ENCODE data around the gene CCDC9. TPM values are rescaled to one million over a fixed set of nuclear protein-coding genes. Genes with fewer than 3 reads are reported as not detected.

CCDC9 gene
- total and polyA plus RNA-seq, 2 of the 13 experiments (the other 11 are each of a cell fraction or from before 2014, with no cell fraction given) = 2.9 to 6.3 TPM

DNA sequence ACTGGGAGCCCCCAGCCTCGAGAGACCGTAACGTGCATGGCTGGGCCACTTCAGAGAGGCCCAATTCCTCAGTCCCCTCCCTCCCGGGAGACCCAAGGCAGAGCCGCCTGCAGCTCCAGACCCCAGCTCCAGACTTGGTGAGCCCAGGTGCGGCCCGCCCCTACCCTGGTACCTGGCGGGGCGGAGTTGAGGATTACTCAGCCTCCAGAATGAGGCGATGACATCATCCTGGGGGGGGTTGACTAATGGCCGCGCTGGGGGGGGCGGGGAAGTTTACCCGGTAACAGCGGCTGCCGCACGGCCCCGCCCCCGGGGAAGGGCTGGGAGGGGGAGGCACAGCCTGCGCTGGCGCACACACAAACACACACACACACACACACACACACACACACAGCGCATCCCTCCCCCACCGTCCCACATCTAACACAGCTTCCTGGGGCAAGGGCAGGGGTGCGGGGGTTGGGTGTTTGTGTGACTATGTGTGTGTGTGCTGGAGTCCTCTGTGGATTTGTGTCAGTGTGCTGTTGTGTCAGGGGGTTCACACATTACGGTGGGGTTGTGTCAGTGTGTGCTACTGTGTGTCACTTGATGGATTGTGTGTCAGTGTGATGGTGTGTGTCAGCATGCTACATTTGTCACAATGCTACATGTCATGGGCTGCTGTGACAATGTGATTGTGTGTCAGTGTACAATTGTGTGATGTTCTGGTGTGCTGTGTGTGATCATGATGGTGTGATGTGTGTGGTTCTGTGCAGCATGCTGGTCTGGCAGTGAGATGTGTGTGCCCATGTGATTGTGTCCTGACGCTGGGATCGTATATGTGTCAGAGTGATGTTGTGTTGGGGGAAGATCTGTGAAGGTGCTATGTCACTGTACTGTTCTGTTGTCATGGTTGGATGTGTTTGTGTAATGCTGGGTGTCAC lies 15.1 kb upstream of the CCDC9 start (continued):
- TF ChIP-seq KLF12 (CRISPR knock-in tag; IDR thresholded peaks at IDR 0.05; ENCODE audit: borderline replicate concordance) (no peak), CHD4 (IDR thresholded peaks at IDR 0.05; ENCODE audit: borderline replicate concordance, low read length) (peak; percentile 78), FOXM1 (CRISPR knock-in tag; IDR thresholded peaks at IDR 0.05) (no peak), MTA3 (CRISPR knock-in tag; IDR thresholded peaks at IDR 0.05) (no peak), STAT5B (CRISPR knock-in tag; IDR thresholded peaks at IDR 0.05) (no peak), ZNF136 (CRISPR knock-in tag; IDR thresholded peaks at IDR 0.05; ENCODE audit: low read depth) (no peak), NKX3-1 (CRISPR knock-in tag; IDR thresholded peaks at IDR 0.05) (no peak), MEF2D (CRISPR knock-in tag; IDR thresholded peaks at IDR 0.05) (peak; percentile 27; the same call in 1 of the 2 replicates), ARHGAP35 (CRISPR knock-in tag; IDR thresholded peaks at IDR 0.05; ENCODE audit: borderline replicate concordance) (no peak), SIN3A (IDR thresholded peaks at IDR 0.05; ENCODE audit: borderline replicate concordance, low read depth, low read length) (no peak), ZNF773 (CRISPR knock-in tag; IDR thresholded peaks at IDR 0.05; ENCODE audit: borderline replicate concordance) (no peak), MIER2 (CRISPR knock-in tag; IDR thresholded peaks at IDR 0.05) (no peak), HDAC2 (CRISPR knock-in tag; IDR thresholded peaks at IDR 0.05) (no peak), ZFAT (CRISPR knock-in tag; conservative IDR thresholded peaks at IDR 0.05) (no peak), ZSCAN31 (CRISPR knock-in tag; IDR thresholded peaks at IDR 0.05; ENCODE audit: low read depth) (no peak), HOXA7 (CRISPR knock-in tag; IDR thresholded peaks at IDR 0.05) (peak; percentile 74; the same call in 1 of the 2 replicates), MYPOP (CRISPR knock-in tag; IDR thresholded peaks at IDR 0.05) (no peak)
- TF ChIP-seq, protein P1, sequence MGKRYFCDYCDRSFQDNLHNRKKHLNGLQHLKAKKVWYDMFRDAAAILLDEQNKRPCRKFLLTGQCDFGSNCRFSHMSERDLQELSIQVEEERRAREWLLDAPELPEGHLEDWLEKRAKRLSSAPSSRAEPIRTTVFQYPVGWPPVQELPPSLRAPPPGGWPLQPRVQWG (CRISPR knock-in tag; IDR thresholded peaks at IDR 0.05; ENCODE audit: borderline replicate concordance, low read depth) = no peak
- TF ChIP-seq, protein P2, sequence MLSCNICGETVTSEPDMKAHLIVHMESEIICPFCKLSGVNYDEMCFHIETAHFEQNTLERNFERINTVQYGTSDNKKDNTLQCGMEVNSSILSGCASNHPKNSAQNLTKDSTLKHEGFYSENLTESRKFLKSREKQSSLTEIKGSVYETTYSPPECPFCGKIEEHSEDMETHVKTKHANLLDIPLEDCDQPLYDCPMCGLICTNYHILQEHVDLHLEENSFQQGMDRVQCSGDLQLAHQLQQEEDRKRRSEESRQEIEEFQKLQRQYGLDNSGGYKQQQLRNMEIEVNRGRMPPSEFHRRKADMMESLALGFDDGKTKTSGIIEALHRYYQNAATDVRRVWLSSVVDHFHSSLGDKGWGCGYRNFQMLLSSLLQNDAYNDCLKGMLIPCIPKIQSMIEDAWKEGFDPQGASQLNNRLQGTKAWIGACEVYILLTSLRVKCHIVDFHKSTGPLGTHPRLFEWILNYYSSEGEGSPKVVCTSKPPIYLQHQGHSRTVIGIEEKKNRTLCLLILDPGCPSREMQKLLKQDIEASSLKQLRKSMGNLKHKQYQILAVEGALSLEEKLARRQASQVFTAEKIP (CRISPR knock-in tag; IDR thresholded peaks at IDR 0.05; ENCODE audit: borderline replicate concordance) = no peak
- TF ChIP-seq, protein P3, sequence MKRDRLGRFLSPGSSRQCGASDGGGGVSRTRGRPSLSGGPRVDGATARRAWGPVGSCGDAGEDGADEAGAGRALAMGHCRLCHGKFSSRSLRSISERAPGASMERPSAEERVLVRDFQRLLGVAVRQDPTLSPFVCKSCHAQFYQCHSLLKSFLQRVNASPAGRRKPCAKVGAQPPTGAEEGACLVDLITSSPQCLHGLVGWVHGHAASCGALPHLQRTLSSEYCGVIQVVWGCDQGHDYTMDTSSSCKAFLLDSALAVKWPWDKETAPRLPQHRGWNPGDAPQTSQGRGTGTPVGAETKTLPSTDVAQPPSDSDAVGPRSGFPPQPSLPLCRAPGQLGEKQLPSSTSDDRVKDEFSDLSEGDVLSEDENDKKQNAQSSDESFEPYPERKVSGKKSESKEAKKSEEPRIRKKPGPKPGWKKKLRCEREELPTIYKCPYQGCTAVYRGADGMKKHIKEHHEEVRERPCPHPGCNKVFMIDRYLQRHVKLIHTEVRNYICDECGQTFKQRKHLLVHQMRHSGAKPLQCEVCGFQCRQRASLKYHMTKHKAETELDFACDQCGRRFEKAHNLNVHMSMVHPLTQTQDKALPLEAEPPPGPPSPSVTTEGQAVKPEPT (CRISPR knock-in tag; IDR thresholded peaks at IDR 0.05; ENCODE audit: low read depth) = no peak
- TF ChIP-seq, protein P4, sequence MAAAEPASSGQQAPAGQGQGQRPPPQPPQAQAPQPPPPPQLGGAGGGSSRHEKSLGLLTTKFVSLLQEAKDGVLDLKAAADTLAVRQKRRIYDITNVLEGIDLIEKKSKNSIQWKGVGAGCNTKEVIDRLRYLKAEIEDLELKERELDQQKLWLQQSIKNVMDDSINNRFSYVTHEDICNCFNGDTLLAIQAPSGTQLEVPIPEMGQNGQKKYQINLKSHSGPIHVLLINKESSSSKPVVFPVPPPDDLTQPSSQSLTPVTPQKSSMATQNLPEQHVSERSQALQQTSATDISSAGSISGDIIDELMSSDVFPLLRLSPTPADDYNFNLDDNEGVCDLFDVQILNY (CRISPR knock-in tag; conservative IDR thresholded peaks at IDR 0.05) = no peak
- TF ChIP-seq, protein P5, sequence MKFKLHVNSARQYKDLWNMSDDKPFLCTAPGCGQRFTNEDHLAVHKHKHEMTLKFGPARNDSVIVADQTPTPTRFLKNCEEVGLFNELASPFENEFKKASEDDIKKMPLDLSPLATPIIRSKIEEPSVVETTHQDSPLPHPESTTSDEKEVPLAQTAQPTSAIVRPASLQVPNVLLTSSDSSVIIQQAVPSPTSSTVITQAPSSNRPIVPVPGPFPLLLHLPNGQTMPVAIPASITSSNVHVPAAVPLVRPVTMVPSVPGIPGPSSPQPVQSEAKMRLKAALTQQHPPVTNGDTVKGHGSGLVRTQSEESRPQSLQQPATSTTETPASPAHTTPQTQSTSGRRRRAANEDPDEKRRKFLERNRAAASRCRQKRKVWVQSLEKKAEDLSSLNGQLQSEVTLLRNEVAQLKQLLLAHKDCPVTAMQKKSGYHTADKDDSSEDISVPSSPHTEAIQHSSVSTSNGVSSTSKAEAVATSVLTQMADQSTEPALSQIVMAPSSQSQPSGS (CRISPR knock-in tag; IDR thresholded peaks at IDR 0.05) = peak; percentile 91
